ENCODE results near the gene RBMS3. TPM values are rescaled to one million over a fixed set of nuclear protein-coding genes. Genes with fewer than 3 reads are reported as not detected.
A peak's percentile ranks its signal among the peaks of the same experiment; 100 is the strongest.

The RBMS3 gene
- polyA plus RNA-seq, 1 experiment: 33.4 TPM

DNA sequence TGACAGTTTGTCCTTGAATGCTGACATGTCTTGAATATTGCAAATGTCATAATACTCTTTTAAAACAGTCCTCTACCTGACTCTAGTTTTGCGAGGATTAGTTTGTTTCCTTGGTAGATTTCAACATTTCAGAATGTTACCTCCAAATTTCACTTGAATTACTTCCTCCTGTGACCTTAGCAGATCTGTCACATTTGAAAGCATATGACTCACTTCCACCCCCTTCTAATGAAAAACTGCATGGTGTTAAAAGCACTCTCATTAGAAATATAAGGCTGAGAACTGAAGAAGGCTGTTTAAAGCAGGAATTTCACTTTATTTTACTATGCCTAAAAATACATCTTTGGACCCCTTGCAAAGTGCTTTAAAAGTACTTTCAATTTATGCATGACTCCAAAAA is 726.8 kb downstream of the RBMS3 start:
- DNase-seq (ENCODE audit: low read depth, low spot score): no peak
- Histone ChIP-seq H3K27me3 (ENCODE audit: control insufficient read depth, insufficient read depth, low read length) (no peaks in the 10 kb centered on the region), H3K4me3 (ENCODE audit: low read depth, low read length) (no peak overlapping the region), H3K9me3 (ENCODE audit: control insufficient read depth, insufficient read depth, low read length) (peaks cover 6% of the 10 kb centered on the region), H3K27ac (ENCODE audit: low read depth, low read length) (no peak overlapping the region)
- TF ChIP-seq, protein P1, sequence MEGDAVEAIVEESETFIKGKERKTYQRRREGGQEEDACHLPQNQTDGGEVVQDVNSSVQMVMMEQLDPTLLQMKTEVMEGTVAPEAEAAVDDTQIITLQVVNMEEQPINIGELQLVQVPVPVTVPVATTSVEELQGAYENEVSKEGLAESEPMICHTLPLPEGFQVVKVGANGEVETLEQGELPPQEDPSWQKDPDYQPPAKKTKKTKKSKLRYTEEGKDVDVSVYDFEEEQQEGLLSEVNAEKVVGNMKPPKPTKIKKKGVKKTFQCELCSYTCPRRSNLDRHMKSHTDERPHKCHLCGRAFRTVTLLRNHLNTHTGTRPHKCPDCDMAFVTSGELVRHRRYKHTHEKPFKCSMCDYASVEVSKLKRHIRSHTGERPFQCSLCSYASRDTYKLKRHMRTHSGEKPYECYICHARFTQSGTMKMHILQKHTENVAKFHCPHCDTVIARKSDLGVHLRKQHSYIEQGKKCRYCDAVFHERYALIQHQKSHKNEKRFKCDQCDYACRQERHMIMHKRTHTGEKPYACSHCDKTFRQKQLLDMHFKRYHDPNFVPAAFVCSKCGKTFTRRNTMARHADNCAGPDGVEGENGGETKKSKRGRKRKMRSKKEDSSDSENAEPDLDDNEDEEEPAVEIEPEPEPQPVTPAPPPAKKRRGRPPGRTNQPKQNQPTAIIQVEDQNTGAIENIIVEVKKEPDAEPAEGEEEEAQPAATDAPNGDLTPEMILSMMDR (IDR thresholded peaks at IDR 0.05; ENCODE audit: low read depth, low read length): no peak
- POLR2A ChIA-PET: no interaction called here
- CTCF ChIA-PET: interaction anchor here (2.1 kb wide), 1 partner anchor 34 kb away, joined by 9 read pairs; no protein-coding TSS in a partner anchor

DNA sequence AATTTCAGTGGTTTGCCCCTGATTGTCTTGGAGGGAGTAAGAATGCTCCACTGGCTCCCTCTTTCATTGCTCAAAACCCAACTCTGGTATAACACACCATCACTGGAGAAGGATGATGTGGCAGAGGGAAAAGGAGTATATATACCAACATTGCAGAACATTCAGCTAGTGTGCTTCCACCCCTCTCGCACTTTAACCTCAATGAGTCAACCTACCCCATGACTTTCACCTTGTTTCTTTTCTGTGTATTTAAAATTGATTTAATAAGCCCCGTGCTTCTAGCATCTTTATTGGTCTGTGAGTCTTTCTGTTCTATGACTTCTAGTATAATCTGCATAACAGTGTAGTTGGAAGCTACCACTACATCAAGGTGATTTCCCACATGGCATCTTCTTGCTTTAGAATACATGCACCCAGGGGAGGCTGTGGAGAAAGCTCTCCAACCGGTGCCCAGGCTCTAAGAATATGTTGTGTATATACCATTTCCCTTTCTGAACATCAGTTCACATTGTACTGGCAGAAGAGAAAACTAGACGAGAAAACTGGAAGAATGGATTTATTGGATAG is 730.4 kb downstream of the RBMS3 start:
- TF ChIP-seq, protein P1 (IDR thresholded peaks at IDR 0.05; ENCODE audit: low read depth, low read length): no peak
- CTCF ChIA-PET: interaction anchor here (0.6 to 2.5 kb wide), 6 partner anchors 8 to 1120 kb away, joined by 3 to 28 read pairs (median 6); no protein-coding TSS in a partner anchor
- no peak for DNase-seq (ENCODE audit: low read depth, low spot score)
- Histone ChIP-seq H3K4me3 (ENCODE audit: low read depth, low read length) (no peak overlapping the region), H3K27me3 (ENCODE audit: control insufficient read depth, insufficient read depth, low read length) (no peaks in the 10 kb centered on the region), H3K27ac (ENCODE audit: low read depth, low read length) (no peak overlapping the region), H3K9me3 (ENCODE audit: control insufficient read depth, insufficient read depth, low read length) (peaks cover 6% of the 10 kb centered on the region)
- POLR2A ChIA-PET: no interaction called here

DNA sequence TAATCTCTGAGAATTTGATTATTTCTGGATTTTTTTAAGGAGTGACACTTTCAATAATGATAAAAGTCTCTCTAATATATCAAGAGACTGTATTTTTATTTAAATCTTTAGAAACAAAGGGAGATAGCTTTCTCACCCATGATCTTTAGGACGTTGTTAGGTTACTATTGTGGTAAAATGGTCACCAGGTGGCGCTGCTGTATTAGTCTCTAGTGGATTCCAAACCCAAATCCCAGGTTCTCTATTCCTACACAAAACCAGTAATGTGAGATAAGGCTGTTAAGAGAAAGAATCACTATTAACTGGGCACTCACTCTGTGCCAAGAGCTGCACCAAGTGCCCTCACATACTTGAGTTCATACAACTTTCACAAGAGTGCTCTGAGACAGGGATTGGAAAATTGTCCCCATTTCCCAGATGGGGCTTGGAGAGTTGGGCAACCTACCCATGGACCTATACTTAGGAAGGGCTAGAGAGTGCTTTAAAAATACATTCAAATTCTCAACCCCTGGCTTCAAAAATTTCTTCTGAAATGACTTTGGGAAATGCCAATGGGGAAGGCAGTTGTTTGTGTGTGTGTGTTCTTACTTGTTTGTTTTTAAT is 732.2 kb downstream of the RBMS3 start:
- Histone ChIP-seq H3K27me3 (ENCODE audit: control insufficient read depth, insufficient read depth, low read length) (no peaks in the 10 kb centered on the region), H3K9me3 (ENCODE audit: control insufficient read depth, insufficient read depth, low read length) (peaks cover 6% of the 10 kb centered on the region), H3K27ac (ENCODE audit: low read depth, low read length) (no peak overlapping the region), H3K4me3 (ENCODE audit: low read depth, low read length) (no peak overlapping the region)
- CTCF ChIA-PET: interaction anchor here (0.6 to 2.5 kb wide), 28 partner anchors 10 to 891 kb away, joined by 3 to 28 read pairs (median 4); no protein-coding TSS in a partner anchor
- peak; percentile 24 for DNase-seq (ENCODE audit: low read depth, low spot score)
- TF ChIP-seq, protein P1 (IDR thresholded peaks at IDR 0.05; ENCODE audit: low read depth, low read length): peak; percentile 72
- POLR2A ChIA-PET: no interaction called here

DNA sequence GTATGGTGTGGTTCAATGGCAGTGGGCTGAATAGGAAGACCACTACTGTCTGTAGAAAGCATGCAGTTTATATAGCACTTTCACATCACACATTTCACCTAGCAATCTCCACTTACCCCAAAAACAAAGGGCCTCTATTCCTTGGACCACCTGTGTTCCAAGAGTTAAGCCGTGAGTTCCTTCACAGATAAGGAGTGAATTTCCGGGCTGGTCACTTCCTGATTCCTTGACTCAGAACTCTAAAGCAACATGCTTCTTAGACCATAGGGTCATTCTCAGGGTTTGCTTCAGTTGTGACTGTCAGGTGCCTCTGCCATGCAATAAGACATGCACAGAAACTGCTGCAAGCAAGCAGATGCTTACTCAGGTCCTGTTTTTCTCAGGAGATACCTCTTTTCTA is 737.0 kb downstream of the RBMS3 start:
- TF ChIP-seq, protein P1 (IDR thresholded peaks at IDR 0.05; ENCODE audit: low read depth, low read length): no peak
- POLR2A ChIA-PET: no interaction called here
- CTCF ChIA-PET: no interaction called here
- no peak for DNase-seq (ENCODE audit: low read depth, low spot score)
- Histone ChIP-seq H3K27me3 (ENCODE audit: control insufficient read depth, insufficient read depth, low read length) (no peaks in the 10 kb centered on the region), H3K9me3 (ENCODE audit: control insufficient read depth, insufficient read depth, low read length) (no peaks in the 10 kb centered on the region), H3K27ac (ENCODE audit: low read depth, low read length) (no peak overlapping the region), H3K4me3 (ENCODE audit: low read depth, low read length) (no peak overlapping the region)

DNA sequence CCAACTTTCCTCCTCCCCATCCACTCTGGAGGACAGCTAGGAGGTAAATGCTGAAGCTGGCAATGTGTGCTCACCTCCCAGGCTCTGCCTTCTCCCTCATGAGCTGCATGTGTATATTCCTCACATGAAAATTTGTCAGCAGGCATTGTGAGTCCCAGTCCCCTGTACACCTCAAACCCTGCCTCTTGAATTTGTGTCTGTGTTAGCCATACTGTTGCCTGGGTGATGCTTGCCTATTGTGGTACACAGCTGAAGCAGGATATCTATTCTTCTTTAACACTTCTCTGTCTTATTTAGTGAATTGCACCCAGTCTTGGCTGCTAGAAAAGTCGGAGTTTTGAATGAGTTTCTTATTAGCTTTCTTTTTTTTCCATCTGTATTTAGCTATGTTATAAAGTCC is 739.5 kb downstream of the RBMS3 start:
- H3K27ac ChIP-seq (ENCODE audit: low read depth, low read length): no peak overlapping the region
- CTCF ChIA-PET: interaction anchor here (0.7 kb wide), 1 partner anchor 673 kb away, joined by 3 read pairs; no protein-coding TSS in a partner anchor
- no peak for DNase-seq (ENCODE audit: low read depth, low spot score)
- TF ChIP-seq, protein P1 (IDR thresholded peaks at IDR 0.05; ENCODE audit: low read depth, low read length): no peak
- no peaks in the 10 kb centered on the region for H3K9me3 ChIP-seq (ENCODE audit: control insufficient read depth, insufficient read depth, low read length)
- no peak overlapping the region for H3K4me3 ChIP-seq (ENCODE audit: low read depth, low read length)
- POLR2A ChIA-PET: no interaction called here
- H3K27me3 ChIP-seq (ENCODE audit: control insufficient read depth, insufficient read depth, low read length): no peaks in the 10 kb centered on the region

All from AG04450 (cell line).